Measurements from ENCODE around the gene CST3. TPM values are rescaled to one million over a fixed set of nuclear protein-coding genes. Genes with fewer than 3 reads are reported as not detected.

The CST3 gene
- total and polyA plus RNA-seq, 4 donors, result 238 to 780 (median 641) TPM

GRCh38 chr20:23598481-23598880, 39.3 kb downstream of the CST3 start:
- no peak for DNase-seq
- no peaks in the 10 kb centered on the region for H3K36me3 ChIP-seq (ENCODE audit: control insufficient read depth in 4 of 4, insufficient read depth in 4 of 4, low read length in 4 of 4)
- no peak overlapping the region for H3K4me3 ChIP-seq
- ATAC-seq (ENCODE audit: insufficient read depth, low FRiP score), result no peak
- TF ChIP-seq, protein P1, sequence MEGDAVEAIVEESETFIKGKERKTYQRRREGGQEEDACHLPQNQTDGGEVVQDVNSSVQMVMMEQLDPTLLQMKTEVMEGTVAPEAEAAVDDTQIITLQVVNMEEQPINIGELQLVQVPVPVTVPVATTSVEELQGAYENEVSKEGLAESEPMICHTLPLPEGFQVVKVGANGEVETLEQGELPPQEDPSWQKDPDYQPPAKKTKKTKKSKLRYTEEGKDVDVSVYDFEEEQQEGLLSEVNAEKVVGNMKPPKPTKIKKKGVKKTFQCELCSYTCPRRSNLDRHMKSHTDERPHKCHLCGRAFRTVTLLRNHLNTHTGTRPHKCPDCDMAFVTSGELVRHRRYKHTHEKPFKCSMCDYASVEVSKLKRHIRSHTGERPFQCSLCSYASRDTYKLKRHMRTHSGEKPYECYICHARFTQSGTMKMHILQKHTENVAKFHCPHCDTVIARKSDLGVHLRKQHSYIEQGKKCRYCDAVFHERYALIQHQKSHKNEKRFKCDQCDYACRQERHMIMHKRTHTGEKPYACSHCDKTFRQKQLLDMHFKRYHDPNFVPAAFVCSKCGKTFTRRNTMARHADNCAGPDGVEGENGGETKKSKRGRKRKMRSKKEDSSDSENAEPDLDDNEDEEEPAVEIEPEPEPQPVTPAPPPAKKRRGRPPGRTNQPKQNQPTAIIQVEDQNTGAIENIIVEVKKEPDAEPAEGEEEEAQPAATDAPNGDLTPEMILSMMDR (IDR thresholded peaks at IDR 0.05; ENCODE audit: control extremely low read depth, extremely low read depth), result no peak
- H3K4me1 ChIP-seq (ENCODE audit: control insufficient read depth in 5 of 5, insufficient read depth in 5 of 5, low read length in 5 of 5), result peaks cover 0 to 1% (median 0%) of the 10 kb centered on the region in 5 donors
- no peaks in the 10 kb centered on the region for H3K27me3 ChIP-seq (ENCODE audit: control insufficient read depth in 3 of 3, insufficient read depth in 3 of 3, low read length in 2 of 3)
- peaks cover 0 to 2% (median 0%) of the 10 kb centered on the region in 4 donors for H3K9me3 ChIP-seq (ENCODE audit: control insufficient read depth in 4 of 4, insufficient read depth in 3 of 4, low read length in 3 of 4)
- no peak overlapping the region for H3K27ac ChIP-seq (ENCODE audit: low read depth in 1 of 2, low read length in 1 of 2)
- H3K9ac ChIP-seq (ENCODE audit: insufficient read depth in 1 of 2, low read length in 2 of 2), result no peak overlapping the region

DNA sequence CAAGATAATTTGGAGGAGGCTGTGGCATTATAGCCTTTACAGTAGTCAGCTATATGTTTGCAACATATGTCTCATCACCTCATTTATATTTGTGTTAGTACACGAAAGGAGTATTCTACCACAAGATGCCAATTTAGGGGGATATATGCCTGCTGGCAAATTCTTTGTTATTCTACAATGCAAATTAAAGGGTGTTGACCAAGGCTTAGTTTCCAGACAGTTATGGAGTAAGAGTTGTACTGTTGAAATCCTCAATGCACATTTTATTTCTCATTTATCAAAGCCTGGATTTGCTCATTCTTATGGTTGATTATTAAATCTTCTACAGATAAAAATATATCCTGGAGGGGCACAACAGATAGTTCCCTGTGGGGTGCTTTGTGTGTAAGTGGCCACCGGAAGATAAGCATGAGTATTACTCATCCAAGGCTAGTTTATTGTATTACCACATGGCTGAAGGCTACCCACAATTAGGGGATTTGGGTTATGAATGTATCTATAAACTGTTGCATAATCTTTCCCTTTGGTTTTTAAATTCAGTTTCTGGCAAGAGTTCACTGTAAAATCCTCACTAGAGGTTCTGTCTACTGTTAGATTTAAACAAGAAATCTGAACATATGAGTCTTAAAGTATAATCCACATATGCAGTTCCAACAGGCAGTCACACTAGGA, 41.0 kb downstream of the CST3 start:
- DNase-seq, result no peak
- 43 to 50% methylated on average over 2 of the region's 2 CpGs for WGBS, 2 donors
- H3K4me1 ChIP-seq (ENCODE audit: control insufficient read depth in 5 of 5, insufficient read depth in 5 of 5, low read length in 5 of 5), result peaks cover 0 to under 1% (median 0%) of the 10 kb centered on the region in 5 donors
- H3K9me3 ChIP-seq (ENCODE audit: control insufficient read depth in 4 of 4, insufficient read depth in 3 of 4, low read length in 3 of 4), result no peaks in the 10 kb centered on the region
- no peaks in the 10 kb centered on the region for H3K36me3 ChIP-seq (ENCODE audit: control insufficient read depth in 4 of 4, insufficient read depth in 4 of 4, low read length in 4 of 4)
- no peaks in the 10 kb centered on the region for H3K27me3 ChIP-seq (ENCODE audit: control insufficient read depth in 3 of 3, insufficient read depth in 3 of 3, low read length in 2 of 3)
- no peak for ATAC-seq (ENCODE audit: insufficient read depth, low FRiP score)
- no peak overlapping the region for H3K9ac ChIP-seq (ENCODE audit: insufficient read depth in 1 of 2, low read length in 2 of 2)
- TF ChIP-seq, protein P1 (IDR thresholded peaks at IDR 0.05; ENCODE audit: control extremely low read depth, extremely low read depth), result no peak
- no peak overlapping the region for H3K27ac ChIP-seq (ENCODE audit: low read depth in 1 of 2, low read length in 1 of 2)
- H3K4me3 ChIP-seq, result no peak overlapping the region

GRCh38 chr20:23595941-23596340, 41.8 kb downstream of the CST3 start:
- TF ChIP-seq, protein P1 (IDR thresholded peaks at IDR 0.05; ENCODE audit: control extremely low read depth, extremely low read depth), result no peak
- WGBS, 2 donors, result 78 to 93% methylated on average over 1 of the region's 1 CpG
- ATAC-seq (ENCODE audit: insufficient read depth, low FRiP score), result no peak
- no peaks in the 10 kb centered on the region for H3K36me3 ChIP-seq (ENCODE audit: control insufficient read depth in 4 of 4, insufficient read depth in 4 of 4, low read length in 4 of 4)
- no peak overlapping the region for H3K4me3 ChIP-seq
- H3K9ac ChIP-seq (ENCODE audit: insufficient read depth in 1 of 2, low read length in 2 of 2), result no peak overlapping the region
- no peaks in the 10 kb centered on the region for H3K27me3 ChIP-seq (ENCODE audit: control insufficient read depth in 3 of 3, insufficient read depth in 3 of 3, low read length in 2 of 3)
- no peak overlapping the region for H3K27ac ChIP-seq (ENCODE audit: low read depth in 1 of 2, low read length in 1 of 2)
- no peaks in the 10 kb centered on the region for H3K9me3 ChIP-seq (ENCODE audit: control insufficient read depth in 4 of 4, insufficient read depth in 3 of 4, low read length in 3 of 4)
- DNase-seq, result no peak
- H3K4me1 ChIP-seq (ENCODE audit: control insufficient read depth in 5 of 5, insufficient read depth in 5 of 5, low read length in 5 of 5), result no peaks in the 10 kb centered on the region

Data from lung (tissue), 12 donors.